Activated CD4-positive, CD25-positive, alpha-beta regulatory T cell (primary cell): ENCODE data around the gene MSANTD2.
A peak's percentile ranks its signal among the peaks of the same experiment; 100 is the strongest.

ENCODE experiments used
- DNase-seq, 4 experiments: peaks; one replicate each; lab custom pipeline; 2025; lab: John Stamatoyannopoulos, UW

Gene MSANTD2

GRCh38 chr11:124753205-124753604, 47.0 kb downstream of the MSANTD2 start:
- DNase-seq = no peak

GRCh38 chr11:124752471-124753102, 47.6 kb downstream of the MSANTD2 start:
- no peak for DNase-seq

DNA sequence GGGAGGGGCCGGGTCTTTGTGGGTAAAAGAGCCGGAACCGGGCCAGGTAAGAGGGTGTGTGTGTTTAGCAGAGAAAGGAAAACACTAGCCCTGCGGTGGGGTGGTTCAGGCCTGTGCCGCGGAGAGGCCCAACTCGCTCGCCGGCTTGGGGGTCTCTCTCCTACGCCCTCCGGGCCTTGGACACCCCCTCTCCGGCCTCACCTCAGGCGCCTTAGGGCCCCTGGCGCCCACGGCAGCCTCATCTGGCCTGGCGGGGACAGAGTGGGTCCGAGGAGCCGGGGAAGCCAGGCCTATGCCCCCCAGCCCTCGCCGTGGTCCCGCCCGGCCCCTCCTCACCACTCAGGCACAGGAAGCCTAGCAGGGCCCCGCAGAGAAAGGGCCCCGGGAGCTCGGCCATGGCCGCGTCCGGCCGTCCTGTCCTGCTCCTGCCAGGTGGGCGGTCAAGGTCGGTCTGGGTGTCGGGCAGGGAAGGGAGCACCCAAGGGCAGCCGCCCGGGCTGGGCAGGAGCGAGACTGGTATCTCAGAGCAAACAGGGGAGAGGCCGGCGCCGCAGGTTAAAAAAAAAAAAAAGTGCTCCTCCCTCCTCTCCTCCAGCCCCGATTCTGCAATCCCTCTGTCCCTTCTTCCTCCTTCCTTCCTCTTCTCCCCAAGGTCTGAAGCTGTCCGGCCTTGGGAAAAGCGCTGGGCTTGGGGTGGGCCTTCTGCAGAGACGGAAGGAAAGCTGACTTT, 48.3 kb downstream of the MSANTD2 start, which contains the start of gene VSIG2:
Gene VSIG2, minus strand, starts transcription at position 515 of the 730 bp plus-strand sequence. Its CDS starts 118 bp downstream, at position 397.
- no peak for DNase-seq

- DNase-seq = no peak
Measured at GRCh38 chr11:124751391-124751740, 48.8 kb downstream of the MSANTD2 start.

GRCh38 chr11:124749912-124750311, 50.3 kb downstream of the MSANTD2 start:
- DNase-seq = no peak

- no peak for DNase-seq
Measured at GRCh38 chr11:124748481-124749343, 51.5 kb downstream of the MSANTD2 start.

- no peak for DNase-seq
Measured at GRCh38 chr11:124748100-124748418, 52.1 kb downstream of the MSANTD2 start.

- no peak for DNase-seq
Measured at GRCh38 chr11:124747406-124748099, 52.7 kb downstream of the MSANTD2 start.

- DNase-seq = peak; percentile 36 to 54 (median 47)
Measured at GRCh38 chr11:124746621-124747243, 53.5 kb downstream of the MSANTD2 start.

GRCh38 chr11:124745835-124746620, 54.2 kb downstream of the MSANTD2 start:
- DNase-seq = no peak

- no peak for DNase-seq
Measured at GRCh38 chr11:124745270-124745834, 54.9 kb downstream of the MSANTD2 start.

DNA sequence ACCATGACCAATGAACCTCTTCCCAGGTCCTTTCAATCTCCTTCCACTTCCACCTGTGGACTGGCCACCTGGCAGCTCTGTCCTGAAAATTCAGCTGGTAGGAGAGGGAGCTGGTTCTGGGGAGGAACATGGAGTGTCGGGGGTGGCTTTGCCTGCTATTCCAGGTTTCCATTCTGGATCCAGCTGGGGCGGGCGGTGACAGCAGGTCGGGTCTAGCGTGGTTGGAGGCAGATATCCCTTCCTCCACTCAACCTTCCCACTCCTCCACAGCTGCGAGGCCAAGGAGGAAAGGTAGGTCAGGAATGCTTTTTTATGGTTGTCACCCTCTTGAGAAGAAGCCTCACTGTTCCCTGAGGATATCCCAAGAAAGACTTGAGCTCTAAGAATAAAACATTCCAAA, 57.2 kb downstream of the MSANTD2 start:
- DNase-seq = no peak

DNA sequence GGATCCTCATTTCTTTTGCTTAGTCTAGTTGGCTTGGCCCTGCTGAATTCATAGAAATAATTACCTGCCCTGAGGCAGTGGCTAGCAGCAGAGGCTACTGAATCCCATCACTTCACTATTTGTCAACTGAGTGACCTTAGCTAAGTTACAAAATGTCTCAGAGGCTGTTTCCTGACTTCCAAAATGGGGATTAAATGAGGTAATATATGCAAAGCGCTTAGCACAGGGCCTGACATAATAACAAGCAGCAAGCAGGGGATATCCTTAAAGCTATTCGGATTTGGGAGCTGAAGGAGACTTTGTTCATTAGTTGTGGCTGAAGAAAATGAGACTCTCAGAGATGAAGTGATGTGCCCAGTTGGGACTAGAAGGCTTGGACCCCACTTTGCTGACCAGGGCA, 57.7 kb downstream of the MSANTD2 start:
- no peak for DNase-seq

- peak in 1 of 4 experiments; percentile 21 for DNase-seq
Measured at GRCh38 chr11:124740277-124740882, 59.8 kb downstream of the MSANTD2 start.

- DNase-seq = peak; percentile 44 to 63 (median 62)
Measured at GRCh38 chr11:124739479-124740276, 60.5 kb downstream of the MSANTD2 start, which contains the start of gene NRGN. Gene NRGN, plus strand, starts transcription at chr11:124739942. Its CDS starts 143 bp downstream, at chr11:124740085.

- no peak for DNase-seq
Measured at GRCh38 chr11:124738713-124739478, 61.3 kb downstream of the MSANTD2 start.

DNA sequence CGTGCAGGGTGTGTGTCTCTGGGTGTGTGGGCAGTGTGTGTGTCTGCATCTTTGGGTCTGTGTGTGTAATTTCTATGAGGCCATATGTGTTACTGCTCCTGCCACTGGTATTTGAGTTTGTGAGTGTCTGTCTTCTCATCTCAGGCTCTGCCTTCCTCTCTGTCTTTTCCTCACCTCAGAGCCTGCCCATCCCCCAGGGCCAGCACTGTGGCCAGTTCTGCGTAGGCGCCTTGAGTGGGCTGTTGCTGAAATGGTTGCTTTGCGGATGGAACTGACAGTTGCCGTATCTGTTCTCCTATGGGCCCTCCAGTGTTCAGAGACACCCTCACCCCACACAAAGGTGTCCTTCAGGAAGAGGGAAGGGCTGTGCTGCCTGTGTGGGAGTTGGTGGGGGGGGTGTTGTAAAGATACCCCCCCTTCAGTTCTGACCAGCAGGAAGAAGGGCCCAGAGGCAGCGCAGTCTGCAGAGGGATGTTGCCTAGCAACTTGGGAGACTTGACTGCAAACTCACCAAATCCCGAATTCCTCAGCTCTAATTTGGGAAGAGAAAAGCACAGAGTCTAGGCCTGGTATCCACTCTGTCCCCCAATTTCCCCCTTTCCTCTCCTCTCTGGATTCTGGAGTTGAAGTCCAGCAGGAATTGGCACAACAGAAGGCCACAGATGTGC, 62.4 kb downstream of the MSANTD2 start:
- no peak for DNase-seq

DNA sequence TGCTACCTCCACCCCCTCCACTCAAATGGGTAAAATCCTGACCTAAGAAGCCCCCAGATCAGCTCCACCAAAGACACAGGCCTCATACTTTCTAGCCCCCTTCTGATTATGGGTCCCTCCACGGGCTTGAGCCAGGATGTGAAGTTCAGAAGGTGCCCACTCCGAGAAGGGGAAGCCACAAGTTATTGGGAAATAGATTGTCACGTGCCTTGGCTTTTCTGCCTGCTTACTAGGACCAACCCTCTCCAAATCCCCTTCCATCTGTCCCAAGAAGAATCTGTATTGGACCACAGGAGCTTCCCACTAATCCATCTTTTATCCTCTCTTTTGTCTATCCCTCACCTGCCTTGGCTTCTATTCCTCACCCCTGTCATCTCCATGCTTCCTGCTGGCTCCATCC, 63.5 kb downstream of the MSANTD2 start:
- DNase-seq = no peak
